Activated naive CD4-positive, alpha-beta T cell treated with anti-CD3 and anti-CD28 coated beads, Interleukin-2, amount 50 U/mL, for 16 hours (primary cell): ENCODE measurements around the gene PLA2G12B.
"Not testable (repeated sequence)": the region's sequence is repeated elsewhere in the genome, so short reads cannot be mapped to it uniquely, and the experiment has no call there.

Source experiments
- DNase-seq: peaks from one replicate; pipeline ENCODE4 v3.0.0-alpha.2; 2020

The PLA2G12B gene, protein sequence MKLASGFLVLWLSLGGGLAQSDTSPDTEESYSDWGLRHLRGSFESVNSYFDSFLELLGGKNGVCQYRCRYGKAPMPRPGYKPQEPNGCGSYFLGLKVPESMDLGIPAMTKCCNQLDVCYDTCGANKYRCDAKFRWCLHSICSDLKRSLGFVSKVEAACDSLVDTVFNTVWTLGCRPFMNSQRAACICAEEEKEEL

DNA sequence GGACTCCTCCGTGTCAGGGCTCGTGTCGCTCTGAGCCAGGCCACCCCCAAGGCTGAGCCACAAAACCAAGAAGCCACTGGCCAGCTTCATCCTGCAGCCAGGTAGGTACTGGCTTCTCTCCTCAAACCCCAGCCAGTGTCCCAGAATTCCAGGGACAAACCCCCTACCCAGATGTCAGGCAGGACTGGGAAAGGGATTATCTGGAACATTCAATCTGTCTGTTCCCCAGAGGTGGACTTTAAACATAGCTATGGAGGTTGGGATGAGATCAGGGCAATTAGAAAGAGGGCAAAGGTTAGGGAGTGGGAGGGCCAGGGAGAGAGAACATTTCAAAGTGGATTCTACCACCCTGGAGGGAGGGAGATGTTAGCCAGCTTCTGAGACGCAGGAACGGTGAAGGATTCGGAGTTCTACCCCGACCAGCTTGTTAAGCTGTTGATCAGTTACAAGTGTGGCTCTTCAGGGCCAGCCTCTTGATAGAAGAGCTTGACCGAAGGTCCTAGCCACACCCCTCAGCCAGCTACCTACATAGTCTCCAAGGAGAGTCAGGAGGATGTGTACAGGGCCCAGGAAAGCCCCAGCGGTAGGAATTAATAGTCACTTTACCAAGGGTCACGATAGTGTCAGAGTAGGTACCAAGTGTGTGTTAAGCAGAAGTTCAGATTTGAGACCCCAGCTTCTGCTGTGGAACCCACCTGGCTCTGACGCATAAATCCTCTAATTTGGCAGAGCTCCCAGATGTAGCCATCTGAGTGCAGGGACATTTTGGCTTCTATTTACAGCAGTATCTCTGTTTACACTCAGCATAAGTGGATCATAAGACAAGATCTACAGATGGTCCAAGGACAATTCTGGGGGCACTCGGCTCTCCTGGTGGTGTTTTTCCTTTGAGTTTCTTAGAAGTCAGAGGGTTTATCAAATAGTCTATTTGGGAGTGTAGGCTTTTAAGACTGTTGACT, at the start of gene PLA2G12B:
PLA2G12B (minus strand) TSS at position 211 of the 959 bp plus-strand sequence; CDS start at position 90, 121 bp downstream.
- DNase-seq: no peak

DNA sequence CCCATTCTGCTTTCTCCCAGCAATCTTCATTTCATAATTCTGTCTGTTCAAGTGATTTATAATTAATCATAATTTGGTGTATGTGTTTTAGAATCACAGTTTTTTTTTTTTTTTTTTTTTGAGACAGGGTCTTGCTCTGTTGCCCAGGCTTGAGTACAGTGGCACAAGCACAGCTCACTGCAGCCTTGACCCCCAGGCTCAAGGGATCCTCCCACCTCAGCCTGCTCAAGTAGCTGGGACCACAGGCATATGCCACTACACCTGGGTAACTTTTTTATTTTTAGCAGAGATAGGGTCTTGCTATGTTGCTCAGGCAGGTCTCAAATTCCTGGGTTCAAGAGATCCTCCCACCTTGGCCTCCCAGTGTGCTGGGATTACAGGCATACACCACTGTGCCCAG, 49.2 kb upstream of the PLA2G12B start:
- DNase-seq: no peak

DNA sequence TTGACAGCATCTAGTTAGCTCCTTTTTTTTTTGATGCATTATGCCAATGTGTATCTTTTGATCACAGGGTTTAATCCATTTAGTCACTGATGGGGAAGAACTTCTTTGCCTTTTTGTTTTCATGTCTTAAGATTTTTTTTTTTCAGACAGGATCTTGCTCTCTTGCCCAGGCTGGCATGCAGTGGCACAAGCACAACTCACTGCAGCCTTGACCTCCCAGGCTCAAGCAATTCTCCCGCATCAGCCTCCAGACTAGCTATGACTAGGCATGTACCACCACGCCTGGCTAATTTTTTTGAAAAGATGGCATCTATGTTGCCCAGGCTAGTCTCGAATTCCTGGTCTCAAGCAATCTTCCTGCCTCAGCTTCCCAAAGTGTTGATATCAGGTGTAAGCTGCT, 46.4 kb upstream of the PLA2G12B start:
- DNase-seq: no peak

DNA sequence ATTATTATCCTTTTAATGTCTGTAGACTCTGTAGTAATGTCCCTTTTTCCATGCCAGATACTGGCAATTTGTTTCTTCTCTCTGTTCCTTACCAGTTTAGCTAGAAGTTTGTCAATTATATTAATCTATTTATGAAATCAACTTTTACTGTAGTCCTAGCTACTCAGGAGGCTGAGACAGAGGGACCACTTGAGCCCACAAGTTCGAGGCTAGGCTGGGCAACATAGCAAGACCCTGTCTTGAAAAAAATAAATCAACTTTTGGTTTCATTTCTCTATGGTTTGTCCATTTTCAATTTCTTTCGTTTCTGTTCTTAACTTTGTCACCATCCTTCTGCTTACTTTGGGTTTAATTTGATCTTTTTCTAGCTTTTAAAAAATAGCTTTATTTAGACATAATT, 42.5 kb upstream of the PLA2G12B start:
- no peak for DNase-seq

DNA sequence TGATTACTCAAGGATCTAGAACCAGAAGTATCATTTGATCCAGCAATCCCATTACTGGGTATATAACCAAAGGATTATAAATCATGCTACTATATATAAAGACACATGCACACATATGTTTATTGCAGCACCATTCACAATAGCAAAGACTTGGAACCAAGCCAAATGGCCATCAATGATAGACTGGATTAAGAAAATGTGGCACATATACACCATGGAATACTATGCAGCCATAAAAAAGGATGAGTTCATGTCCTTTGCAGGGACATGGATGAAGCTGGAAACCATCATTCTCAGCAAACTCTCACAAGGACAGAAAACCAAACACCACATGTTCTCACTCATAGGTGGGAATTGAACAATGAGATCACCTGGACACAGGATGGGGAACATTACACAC, 40.9 kb upstream of the PLA2G12B start:
- not testable (repeated sequence) for DNase-seq

DNA sequence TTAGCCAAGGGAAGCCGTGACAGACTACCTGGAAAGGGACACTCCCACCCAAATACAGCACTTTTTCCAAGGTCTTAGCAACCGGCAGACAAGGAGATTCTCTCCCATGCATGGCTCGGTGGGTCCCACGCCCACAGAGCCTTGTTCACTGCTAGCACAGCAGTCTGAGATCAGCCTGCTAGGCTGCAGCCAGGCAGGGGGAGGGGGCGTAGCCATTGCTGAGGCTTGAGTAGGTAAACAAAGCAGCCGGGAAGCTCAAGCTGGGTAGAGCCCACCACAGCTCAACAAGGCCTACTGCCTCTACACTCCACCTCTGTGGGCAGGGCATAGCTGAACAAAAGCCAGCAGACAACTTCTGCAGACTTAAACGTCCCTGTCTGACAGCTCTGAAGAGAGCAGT, 35.2 kb upstream of the PLA2G12B start:
- not testable (repeated sequence) for DNase-seq

DNA sequence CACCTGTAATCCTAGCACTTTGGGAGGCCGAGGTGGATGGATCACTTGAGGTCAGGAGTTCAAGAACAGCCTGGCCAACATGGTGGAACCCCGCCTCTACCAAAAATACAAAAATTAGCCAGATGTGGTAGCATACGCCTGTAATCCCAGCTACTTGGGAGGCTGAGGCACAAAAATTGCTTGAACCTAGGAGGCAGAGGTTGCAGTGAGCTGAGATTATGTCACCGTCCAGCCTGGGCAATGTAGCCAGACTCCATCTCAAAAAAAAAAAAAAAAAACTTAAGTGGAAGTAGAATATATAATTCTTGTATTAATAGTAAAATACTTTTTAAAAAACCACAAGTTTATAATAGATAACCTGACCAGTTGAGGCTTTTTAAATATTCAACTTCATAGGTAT, 30.0 kb upstream of the PLA2G12B start:
- DNase-seq: not testable (repeated sequence)

DNA sequence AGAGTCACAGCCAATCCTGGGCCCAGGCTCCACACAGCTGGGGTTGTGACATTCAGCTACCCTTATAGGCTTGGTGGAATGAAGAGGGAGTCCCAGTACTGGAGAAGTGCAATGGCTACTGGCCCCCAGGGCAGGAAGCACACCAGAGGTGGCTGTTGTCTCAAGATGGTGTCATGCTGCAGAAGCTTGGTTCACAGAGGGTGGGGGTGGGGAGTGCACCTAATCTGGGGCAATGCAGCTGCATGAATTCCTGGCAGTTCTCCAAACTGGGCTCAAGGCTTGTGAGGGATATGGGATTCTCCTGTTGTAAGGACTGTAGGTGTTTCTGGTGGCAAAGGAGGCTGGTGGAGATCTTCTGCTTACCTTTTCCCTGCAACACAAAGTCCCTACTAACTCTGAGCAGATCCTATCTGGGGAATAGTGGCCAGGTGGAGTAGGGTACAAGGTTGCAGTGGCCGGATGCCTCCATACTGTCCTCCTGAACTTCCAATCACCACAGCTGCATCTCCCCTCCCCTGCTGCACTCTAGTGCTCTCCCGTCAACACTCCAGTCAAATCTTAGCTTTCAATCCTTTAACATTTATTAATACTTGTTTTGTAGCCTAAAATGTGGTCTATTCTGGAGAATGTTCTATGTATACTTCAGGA, 27.4 kb upstream of the PLA2G12B start:
- no peak for DNase-seq

DNA sequence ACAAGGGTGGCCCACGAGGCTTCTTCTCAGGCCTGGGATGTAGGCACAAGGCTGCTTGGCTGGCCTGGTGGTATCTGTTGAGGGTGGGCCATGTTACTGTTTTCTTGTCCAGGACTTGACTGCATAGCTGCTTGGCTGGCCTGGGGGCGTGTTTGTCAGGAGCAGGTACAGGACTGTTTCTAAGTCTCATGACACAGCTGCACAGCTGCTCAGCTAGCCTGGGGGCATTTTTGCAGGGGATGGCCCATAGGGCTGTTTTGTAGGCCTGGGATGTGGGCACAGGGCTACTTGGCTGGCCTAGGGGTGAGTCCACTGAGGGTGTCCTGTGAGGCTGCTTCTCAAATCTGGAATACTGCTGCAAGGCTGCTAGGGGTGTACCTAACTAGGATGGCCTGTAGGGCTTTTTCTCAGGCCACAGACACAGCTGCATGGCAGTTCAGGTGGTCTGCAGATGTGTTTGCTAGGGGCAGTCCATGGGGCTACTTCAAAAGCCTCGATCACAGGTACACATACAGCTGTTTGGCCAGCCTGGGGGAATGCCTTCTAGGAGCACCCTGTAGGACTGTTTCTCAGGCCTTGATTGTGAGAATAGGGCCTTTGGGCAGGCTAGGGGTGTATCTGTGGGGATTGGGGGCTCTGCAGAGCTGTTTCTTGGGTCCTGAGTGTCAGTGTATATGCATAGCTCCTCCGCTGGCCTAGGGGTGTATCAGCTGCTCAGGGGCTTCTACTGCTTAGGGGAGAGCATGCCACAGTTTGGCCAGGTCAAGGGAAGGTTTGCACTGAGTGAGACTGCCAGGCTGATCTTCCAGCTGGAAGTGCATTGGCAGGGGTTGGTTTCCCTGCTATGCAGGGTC, 26.6 kb upstream of the PLA2G12B start:
- no peak for DNase-seq

DNA sequence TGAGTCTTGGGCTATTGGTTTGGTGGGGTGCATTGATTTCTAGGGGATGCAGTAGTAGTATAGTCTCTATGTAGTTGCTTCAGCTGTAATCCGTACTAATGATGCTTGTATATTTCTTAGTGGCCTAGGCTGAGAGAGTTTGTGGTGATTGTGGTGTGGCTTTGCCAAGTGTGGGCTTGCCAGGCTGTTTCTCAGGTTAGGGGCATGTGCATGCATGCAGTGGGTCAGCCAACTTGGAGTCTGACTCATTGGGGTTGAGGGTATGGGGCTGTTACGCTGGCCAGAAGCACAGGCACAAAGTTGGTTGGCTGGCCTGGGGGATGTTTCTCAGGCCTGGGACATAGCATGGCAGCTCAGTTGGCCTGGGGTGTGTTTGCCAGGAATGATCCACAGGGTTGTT, 25.7 kb upstream of the PLA2G12B start:
- DNase-seq: no peak

DNA sequence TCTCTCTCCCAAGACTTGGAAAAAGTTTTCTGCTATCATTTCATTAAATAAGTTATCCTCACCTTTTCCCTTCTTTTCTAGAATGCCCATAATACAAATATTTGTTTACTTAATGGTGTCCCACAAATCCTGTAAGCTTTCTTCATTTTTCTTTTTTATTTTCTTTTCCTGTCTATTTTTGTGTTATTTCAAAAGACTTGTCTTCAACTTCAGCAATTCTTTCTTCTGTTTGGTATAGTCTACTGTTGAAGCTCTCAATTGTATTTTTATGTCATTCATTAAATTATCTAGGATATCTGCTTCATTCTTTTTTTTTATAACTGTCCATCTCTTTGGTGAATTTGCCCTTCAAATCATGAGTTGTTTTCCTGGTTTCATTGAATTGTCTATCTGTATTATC, 25.1 kb upstream of the PLA2G12B start:
- no peak for DNase-seq

DNA sequence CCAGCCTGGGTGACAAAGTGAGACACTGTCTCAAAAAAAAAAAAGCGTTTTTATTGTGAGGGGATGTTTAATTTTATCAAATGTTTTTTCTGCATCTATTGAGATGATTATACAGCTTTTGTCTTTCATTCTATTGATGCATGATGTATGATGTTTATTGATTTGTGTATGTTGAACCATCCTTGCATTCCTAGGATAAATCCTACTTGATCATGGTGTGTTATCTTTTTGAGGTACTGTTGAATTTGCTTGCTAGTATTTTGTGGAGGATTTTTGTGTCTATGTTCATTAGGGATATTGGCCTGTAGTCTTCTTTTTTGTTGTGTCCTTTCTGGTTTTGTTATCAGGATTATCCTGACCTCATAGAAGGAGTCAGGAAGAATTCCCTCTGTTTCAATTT, 22.3 kb upstream of the PLA2G12B start:
- DNase-seq: no peak

DNA sequence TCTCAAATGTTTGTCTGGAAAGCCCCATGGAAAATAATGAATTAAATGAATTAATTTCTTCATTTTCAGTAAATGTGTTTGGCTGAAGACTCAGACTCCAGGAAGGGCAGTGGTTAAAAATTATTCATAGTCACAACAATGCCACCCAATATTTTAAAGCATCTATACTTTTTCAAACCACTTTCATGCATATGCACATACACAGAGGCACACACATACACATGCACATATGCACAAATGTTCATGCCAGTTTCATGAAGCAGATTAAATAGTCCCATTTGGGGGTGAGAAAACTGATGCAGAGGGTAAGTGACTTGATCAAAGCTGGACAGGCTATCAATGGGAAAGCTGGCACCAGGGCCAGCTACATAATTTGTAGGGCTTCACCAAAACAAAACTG, 1.4 kb upstream of the PLA2G12B start:
- DNase-seq: no peak

DNA sequence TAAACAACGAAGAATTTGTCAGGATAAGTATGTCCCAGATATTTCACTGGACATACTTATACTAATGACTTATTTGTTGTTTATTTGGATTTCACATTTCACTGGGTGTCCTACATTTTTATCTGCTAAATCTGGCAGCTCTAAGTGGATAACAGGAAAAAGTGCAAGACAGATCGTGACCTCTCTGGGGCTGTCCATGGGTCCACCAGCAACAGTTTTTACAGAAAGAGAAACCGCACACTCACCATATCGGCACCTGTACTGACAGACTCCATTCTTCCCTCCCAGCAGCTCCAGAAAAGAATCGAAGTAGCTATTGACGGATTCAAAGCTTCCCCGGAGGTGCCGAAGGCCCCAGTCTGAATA, 393 bp downstream of the PLA2G12B start:
- DNase-seq: no peak

DNA sequence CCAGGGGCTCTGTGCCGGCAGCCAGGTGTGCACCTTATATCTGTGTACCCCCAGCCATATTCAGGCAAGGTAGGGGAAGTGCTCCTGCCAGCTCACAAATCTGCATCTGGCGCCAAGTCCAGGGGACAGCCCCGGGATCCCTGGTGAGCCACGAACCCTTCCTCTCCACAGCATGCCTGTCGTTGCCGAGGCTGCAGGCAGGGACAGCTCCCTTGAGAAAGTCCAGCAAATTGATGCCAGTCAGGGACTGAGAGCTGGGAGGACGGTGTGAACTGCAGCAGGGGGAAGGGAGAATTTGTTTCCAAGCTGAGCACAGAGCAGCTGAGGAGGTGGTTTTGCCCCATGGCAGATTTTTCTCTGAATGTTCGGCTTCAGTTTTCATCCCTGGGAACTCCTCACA, 919 bp downstream of the PLA2G12B start:
- DNase-seq: no peak

DNA sequence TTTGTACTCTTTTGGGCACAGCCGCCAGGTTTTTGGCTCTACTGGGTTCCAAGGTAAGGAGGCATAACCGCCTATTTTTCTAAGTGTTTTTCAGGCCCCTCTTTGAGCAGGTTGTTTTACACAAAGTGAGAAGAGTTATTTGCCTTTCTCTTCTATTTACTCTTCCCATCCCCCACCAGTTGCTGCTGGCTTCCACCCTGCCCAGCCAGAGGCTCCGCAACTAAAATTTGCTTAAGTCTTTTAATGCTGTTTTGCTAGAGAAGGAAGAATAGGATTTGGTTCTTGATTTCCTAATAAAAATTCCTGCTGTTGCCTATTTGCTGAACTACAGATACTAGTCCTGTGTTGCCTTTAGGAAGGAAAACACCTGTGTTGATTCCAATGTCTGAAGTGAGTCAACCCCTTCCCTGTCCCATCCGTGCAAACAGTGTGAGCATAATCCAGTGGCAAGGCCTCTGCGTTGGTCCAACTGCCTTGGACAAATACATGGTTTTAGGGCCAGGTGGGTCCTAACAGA, 1.9 kb downstream of the PLA2G12B start:
- no peak for DNase-seq

DNA sequence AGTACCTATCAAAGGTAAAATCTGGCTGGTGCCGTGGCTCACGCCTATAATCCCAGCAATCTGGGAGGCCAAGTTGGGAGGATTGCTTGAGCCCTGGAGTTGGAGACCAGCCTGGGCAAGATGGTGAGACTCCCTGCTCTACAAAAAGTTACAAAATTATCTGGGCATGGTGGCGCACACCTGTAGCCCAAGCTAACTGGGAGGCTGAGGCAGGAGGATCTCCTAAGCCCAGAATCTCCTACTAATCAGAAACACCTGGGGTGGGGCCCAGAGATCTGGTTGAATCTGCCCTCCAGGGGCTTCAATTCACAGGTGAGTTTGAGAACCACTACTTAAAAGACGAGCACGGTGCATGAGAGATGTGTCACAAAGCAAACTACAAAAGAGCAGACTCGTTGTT, 2.4 kb downstream of the PLA2G12B start:
- no peak for DNase-seq

DNA sequence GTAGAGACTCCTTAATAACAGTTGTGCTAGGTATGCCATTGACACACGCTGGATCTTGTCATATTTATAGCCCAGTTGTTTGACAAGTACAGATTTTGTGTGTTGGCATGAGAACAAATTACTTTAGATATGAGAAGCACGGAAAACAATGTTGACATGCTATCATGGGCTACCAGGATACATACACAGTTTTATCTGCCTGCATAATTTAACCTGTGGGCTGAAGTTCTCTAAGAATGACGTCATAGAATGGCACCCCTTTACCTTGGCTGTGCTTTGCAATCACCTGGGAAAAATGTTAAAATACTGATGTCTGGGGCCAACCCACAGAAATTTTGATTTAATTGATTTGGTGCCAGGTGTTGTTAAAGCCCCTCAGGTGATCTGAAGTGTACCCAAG, 2.8 kb downstream of the PLA2G12B start:
- DNase-seq: no peak

DNA sequence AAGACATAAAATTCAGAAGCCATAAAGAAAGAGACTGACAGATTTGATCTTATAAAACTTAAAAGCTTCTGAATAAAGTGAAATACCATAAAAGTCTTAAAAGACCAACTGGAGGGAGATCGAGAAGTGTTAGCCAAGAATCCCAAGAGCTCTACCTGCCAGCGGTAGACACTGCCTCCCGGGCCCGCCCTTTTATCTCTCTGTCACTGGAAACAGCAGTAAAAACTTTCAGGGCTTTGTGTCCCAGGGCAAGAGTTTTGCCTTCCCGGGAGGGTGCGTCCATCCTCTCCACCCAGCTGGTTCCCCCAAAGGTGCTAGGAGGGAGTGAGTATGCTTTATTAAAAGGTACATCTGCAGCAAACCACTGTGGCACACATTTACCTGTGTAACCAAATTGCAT, 5.8 kb downstream of the PLA2G12B start:
- DNase-seq: no peak

DNA sequence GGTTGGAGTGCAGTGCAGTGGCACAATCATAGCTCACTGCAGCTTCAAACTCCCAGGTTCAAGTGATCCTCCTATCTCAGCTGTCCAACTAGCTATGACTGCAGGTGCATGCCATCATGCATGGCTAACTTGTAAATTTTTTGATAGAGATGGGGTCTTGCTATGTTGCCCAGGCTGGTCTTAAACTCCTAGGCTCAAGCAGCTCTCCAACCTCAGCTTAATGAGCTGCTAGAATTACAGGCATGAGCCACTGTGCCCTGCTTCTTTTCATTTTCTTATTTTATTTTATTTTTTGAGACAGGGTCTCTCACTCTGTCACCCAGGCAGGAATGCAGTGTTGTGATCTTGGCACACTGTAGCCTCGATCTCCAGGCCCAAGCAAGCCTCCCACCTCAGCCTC, 7.6 kb downstream of the PLA2G12B start:
- DNase-seq: no peak

DNA sequence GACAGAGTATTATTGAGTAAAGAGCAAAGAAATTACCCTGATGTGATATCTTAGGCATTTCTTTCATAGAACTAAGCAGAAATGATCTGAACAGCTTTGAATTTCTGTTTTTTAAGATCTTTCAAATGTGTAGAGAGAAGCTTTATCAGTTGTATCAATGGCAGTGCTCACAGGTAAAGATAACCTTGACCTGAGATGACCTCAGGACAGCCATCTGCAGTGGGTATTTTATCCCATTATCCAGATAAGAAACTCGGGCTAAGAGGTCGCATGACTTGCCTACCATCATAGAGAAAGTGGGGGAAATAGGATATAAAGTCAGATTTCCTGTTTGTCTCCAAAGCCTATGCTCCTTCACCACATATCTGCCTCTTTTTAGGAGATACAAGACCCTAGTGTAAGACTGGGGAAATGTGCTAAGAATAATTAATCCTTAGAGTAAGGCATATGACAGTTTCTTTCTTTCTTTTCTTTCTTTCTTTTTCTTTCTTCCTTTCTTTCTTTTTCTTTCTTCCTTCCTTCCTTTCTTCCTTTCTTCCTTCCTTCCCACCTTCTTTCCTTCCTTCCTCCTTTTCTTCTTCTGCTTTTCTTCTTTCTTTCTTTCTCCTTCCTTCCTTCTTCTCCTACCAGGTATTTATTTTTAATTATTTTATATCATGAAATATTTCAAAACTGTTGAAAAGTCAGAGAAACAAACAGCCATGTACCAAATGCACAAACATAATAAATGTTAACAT, 10.9 kb downstream of the PLA2G12B start:
- DNase-seq: no peak

DNA sequence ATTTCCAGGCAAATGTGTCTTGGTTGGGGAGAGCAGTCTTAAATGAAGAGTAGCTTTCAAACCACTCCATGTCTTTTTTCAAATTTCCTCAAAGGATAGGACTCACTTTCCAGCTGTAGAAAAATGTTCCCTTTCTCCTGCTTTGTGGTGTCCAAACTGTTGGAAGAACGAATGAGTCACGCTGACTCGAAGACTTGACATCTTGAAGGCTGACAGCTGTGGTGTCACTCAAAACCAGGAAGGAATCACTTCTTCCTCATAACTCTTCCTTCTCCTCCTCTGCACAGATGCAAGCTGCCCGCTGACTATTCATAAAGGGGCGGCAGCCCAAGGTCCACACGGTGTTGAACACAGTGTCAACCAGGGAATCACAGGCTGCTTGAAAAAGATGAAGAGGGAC, 19.2 kb downstream of the PLA2G12B start:
- no peak for DNase-seq
